Stimulated activated CD8-positive, alpha-beta memory T cell treated with anti-CD3 and anti-CD28 coated beads, Interleukin-2, amount 100 ng/mL, for 48 hours (primary cell): Measurements from ENCODE around the gene INHA.
A peak's percentile ranks its signal among the peaks of the same experiment; 100 is the strongest.

Source experiments
- DNase-seq, 2 donors: peaks; one replicate each; pipeline ENCODE4 v3.0.0-alpha.2; 2020; ENCODE audit warnings: low read depth in 2 of 2

Gene INHA

DNA sequence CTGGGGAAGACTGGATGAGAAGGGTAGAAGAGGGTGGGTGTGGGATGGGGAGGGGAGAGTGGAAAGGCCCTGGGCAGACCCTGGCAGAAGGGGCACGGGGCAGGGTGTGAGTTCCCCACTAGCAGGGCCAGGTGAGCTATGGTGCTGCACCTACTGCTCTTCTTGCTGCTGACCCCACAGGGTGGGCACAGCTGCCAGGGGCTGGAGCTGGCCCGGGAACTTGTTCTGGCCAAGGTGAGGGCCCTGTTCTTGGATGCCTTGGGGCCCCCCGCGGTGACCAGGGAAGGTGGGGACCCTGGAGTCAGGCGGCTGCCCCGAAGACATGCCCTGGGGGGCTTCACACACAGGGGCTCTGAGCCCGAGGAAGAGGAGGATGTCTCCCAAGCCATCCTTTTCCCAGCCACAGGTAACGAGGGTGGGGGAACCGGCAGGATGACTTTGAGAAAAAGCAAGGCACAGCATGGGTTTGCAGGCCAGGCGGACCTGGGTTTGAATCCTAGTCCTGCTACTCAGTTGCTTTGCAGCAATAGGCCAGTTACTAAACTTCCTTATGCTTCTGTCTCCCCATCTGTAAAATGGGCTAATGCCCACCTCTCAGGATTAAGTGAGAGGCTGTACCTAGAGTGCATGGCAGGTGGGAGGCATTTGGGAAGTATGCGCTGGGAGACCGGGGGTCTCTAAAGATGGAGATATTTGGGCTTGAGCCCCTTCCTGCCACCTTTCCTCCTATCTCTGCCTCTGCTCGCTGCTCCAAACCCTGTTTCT, at the start of gene INHA:
TSS of gene INHA (plus strand) at position 74 of the 765 bp plus-strand sequence. CDS start at position 139, 65 bp downstream.
- DNase-seq = no peak

GRCh38 chr2:219523031-219523671, 49.0 kb upstream of the INHA start:
- no peak for DNase-seq

- no peak for DNase-seq
Observed at GRCh38 chr2:219524817-219525216, 47.3 kb upstream of the INHA start.

DNA sequence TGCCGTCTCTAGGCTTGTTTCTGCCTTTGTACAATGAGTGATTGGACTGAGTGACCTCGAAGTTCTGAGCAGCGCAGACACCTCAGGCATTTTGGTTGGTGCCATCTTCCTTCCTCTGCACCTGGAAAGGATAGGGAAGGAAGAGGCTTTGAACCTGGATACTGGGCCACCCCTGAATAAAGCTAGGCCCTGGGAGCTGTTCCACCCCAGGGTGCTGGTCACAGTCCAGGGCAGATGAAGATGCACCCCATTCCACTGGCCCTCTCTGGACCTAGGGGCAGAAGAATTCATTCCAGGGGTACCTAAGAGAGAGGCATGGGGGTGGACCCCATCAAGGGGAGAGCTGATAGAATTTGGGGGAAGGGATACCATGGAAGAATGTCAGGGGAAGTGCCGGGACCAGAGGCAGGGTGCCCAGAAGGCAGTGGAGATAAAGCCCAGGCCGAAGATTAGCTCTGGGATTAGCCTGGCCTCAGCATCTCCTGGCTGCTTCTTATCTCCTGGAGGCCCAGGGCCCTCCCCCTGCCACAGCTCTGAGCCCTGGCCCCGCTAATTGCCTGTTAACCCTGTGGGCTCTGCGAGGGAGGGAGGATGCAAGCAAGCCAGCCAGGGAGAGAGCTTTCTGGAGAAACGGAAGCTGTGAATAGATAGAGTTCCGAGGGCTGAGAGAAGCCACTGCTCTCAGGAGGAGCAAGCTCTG, 46.4 kb upstream of the INHA start:
- no peak for DNase-seq

GRCh38 chr2:219526320-219527075, 45.6 kb upstream of the INHA start:
- DNase-seq = no peak

GRCh38 chr2:219527076-219527394, 45.1 kb upstream of the INHA start:
- no peak for DNase-seq

DNA sequence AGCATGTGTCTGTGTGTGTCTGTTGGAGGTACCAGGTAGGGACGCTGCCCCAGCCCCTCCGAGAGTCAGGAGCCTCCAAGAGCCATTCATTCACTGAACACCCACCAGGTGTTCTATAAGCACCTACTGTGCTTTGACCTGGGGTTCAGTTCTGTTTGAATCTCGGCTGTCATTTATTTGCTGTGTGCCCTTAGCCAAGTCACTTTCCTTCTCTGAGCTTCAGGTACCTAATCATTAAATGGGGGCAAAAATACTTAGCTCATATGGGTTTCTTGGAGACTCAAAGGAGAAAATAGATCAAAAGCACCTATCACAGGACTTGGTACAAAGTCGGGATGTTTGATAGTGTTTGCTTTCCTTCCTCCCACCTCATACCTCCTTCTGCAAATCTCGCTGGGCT, 44.6 kb upstream of the INHA start:
- DNase-seq = no peak

GRCh38 chr2:219530048-219530963, 41.8 kb upstream of the INHA start:
- DNase-seq = peak; percentile 74 to 75

DNA sequence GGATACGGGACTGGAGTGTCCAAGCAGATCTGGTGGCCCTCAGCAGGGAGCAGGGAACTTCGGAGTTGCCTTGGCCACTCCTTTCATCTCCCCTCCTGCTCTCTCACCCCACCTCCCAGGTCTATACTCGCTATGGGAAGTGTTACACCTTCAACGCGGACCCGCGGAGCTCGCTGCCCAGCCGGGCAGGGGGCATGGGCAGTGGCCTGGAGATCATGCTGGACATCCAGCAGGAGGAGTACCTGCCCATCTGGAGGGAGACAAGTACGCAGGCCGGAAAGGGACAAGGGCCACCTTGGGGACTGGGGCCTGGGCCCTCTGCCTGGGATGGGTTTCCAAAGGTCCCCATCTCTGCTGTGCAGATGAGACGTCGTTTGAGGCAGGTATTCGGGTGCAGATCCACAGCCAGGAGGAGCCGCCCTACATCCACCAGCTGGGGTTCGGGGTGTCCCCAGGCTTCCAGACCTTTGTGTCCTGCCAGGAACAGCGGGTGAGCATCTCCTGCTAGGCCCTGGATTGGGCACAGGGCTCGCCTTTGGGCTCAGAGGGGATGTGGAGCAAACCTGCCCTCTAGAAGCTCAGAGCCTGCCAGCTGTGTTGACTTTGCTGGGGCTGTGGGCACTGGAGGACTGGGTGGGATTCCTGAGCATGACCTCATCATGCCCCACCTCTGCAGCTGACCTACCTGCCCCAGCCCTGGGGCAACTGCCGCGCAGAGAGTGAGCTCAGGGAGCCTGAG, 40.3 kb upstream of the INHA start:
- DNase-seq = no peak

DNA sequence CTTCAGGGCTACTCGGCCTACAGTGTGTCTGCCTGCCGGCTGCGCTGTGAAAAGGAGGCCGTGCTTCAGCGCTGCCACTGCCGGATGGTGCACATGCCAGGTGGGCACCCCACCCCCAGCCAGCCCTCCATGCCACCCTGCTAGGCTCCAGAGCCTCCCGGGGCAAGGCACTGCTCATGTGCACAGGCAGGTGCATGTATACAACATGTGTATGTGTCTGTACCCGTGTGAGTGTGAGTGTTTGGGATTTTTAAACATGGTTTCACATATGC, 39.8 kb upstream of the INHA start:
- DNase-seq = no peak

DNA sequence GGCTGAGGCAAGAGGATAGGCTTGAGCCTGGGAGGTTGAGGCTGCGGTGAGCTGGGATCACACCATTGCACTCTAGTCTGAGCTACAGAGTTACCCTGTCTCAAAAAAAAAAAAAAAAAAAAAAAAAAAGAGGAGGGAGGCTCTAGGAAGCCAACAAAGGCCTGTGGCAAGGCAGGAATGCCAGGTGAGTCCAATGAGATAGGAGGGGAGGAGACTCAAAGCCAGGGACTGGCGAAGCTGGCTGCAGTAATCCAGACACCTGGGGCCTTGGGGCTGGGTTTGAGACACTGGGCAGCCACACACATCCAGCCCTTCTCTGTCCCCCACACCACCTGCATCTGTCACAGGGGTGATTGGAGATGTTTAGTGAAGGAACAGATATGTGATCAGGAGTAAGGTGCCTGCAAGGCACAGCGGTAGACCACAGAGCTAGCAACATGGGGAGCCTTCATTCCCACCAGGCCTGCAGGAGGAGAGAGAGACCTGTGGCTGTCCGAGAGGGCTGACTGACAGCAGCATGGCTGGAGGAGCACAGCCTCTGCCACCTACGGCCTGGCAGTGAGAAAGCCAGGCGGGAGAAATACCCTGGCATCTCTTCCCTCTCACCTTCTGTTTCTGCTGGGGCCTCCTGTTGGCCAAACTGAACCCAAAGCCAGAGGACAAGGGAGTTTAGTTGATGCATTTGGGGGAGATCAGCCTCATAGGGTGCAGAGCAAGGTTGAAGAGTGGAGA, 38.0 kb upstream of the INHA start:
- DNase-seq = no peak

GRCh38 chr2:219536425-219536824, 35.7 kb upstream of the INHA start:
- no peak for DNase-seq

DNA sequence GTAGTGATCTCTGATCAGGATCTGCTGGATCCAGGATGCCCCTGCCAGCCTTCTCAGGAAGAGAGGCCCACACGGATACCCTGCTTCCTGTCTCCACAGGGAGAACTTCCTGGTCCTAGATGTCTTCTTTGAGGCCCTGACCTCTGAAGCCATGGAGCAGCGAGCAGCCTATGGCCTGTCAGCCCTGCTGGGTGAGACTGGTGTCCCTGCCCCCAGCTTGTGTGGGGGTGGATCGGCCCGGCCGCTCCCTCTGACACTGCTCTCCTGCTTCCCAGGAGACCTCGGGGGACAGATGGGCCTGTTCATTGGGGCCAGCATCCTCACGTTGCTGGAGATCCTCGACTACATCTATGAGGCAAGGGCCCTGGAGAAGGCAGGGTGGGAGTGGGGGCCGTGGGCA, 35.1 kb upstream of the INHA start:
- DNase-seq = no peak

DNA sequence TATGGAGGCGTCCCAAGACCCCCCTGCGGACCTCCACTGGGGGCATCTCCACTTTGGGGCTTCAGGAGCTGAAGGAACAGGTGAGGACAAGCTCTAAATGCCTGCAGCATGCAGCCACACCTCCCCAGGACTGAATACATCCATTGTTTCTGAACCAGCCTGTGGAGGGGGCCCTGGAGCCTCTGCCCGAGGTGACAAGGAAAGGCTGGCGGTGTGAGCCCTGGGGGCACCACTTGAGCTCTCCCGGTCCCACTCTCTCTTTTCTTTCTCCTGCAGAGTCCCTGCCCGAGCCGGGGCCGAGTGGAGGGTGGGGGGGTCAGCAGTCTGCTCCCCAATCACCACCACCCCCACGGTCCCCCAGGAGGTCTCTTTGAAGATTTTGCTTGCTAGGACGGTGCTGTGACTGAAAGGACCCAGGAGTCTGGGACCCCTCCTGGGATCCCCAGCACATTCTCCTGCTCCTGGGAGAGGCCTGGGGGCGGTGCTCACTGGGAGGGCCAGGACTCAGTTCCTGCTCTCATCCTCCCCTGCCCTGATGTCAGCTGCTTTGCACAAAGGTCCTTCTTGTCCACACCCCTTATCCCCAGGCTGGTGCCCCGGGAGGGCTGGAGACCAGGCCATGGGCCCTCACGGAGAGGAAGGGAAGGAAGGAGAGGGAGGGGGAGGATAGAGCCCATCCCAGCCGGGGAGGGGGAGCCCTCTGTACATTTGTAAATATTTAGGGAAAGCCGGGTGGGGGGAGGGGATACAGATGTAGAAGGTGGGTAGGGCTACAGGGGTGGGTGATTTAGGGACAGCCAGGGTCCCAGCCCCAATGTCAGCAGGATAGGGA, 34.2 kb upstream of the INHA start:
- DNase-seq = no peak

- no peak for DNase-seq
Observed at GRCh38 chr2:219538504-219538951, 33.6 kb upstream of the INHA start.

DNA sequence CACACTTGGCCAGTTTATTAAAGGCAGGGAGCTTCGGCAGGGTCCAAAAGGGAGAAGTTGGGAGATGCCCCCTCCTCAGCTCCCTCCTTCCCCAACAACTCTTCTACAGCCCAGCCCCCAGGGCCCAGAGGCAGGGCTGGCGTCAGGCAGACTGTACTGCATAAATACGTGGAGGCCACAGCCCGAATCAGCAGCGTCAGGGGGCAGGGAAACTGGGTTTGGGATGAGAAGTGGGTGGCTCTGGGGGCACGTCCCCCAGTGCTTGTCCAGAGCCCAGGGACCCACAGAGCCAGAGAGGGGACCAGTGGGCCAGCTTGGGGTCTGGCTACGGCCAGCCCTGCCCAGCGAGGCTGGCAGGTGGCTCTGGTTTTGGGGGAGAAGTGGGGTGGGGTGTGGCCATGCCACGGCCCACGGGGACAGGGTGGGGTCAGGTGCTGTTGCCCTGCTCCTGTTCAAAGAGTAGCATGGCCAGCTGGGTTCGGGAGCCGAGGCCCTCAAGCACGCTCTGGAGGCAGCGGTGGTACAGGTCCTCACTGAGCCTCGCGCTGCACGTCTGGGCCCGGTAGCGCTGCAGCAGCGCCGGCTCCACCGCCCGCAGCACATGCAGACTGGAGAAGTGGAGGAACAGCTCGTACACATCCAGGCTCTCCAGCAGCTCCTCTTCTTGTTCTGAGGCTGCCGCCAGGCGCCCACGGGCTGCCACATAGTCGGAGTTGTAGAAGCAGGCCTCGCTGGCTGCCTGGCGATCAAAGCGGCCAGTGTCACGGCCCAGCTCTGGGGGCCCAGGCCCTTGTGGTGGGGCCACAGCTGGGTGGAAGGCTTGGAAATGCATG, 32.9 kb upstream of the INHA start:
- no peak for DNase-seq

DNA sequence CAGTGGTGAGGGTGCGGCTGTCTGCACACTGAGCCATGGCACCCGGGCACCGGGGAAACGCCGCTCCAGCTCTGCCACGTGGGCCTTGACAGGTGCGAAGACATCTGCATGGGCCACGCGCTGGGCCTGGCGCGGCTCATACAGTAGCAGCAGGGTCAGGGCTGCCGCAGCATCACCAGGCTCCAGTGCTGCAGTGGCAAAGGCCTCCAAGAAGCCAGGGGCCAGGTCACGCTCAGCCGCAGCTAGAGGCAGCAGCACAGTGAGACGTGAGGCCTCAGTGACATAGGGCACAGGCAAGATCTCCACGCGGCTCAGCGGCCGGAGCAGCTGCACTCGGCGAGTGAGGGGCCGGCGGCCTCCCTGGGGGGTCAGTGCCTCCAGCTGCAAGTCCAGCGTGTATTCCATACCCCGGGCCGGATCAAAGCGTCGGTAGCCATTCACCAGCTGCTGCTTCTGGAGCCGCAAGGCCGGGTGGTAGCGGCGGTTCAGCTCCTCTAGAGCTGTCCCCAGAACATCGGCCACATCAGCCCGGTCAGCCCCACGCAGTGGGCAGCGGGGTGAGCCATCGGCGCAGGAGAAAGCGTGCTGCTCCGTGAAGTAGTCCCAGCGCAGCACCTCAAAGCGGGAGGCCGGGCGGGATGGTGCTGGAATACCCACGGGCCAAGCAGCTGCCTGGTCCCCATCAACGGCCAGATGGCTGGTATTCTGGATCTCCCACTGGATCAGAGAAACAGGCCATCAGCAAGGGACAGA, 32.0 kb upstream of the INHA start:
- no peak for DNase-seq
